ENCODE data around the gene PCDHGB4. TPM values are rescaled to one million over a fixed set of nuclear protein-coding genes. Genes with fewer than 3 reads are reported as not detected.
A peak's percentile ranks its signal among the peaks of the same experiment; 100 is the strongest.

Gene PCDHGB4
- total and polyA plus RNA-seq, 2 donors from 2014 or later, result 1.0 to 6.1 TPM

- H3K27ac ChIP-seq (ENCODE audit: low read depth in 2 of 2, low read length in 2 of 2), result no peak within 1 kb of the TSS
- no peaks in the 10 kb centered on the region for H3K27me3 ChIP-seq (ENCODE audit: control insufficient read depth, insufficient read depth, low read length)
- H3K36me3 ChIP-seq (ENCODE audit: control insufficient read depth in 2 of 3, insufficient read depth in 3 of 3, low read length in 3 of 3), result no peaks in the 10 kb centered on the region
- intact Hi-C loops (cut with DNase I), result no loop called here
- peak within 1 kb of the TSS in 2 of 3 donors; percentile 6 to 13 for H3K4me3 ChIP-seq (ENCODE audit: low read length in 3 of 3)
- H3K9ac ChIP-seq (ENCODE audit: low read length in 3 of 3), result no peak within 1 kb of the TSS
- peaks cover 2 to 71% (median 21%) of the 10 kb centered on the region in 3 donors for H3K9me3 ChIP-seq (ENCODE audit: control insufficient read depth in 2 of 3, insufficient read depth in 1 of 3, low read length in 3 of 3)
- H3K4me1 ChIP-seq (ENCODE audit: control insufficient read depth in 2 of 3, insufficient read depth in 2 of 3, low read depth in 1 of 3, low read length in 3 of 3), result no peaks in the 10 kb centered on the region
- FAIRE-seq (no peak), DNase-seq (no peak)
- peak; percentile 8 for TF ChIP-seq CTCF (IDR thresholded peaks at IDR 0.05; ENCODE audit: borderline replicate concordance, extremely low read depth, insufficient read depth)
These were observed 32.5 kb upstream of the PCDHGB4 start, which contains the start of gene PCDHGA4 for GRCh38 chr5:141354900-141355469. TSS of gene PCDHGA4 (plus strand) at chr5:141355021. CDS start at chr5:141355108, 87 bp downstream.

DNA sequence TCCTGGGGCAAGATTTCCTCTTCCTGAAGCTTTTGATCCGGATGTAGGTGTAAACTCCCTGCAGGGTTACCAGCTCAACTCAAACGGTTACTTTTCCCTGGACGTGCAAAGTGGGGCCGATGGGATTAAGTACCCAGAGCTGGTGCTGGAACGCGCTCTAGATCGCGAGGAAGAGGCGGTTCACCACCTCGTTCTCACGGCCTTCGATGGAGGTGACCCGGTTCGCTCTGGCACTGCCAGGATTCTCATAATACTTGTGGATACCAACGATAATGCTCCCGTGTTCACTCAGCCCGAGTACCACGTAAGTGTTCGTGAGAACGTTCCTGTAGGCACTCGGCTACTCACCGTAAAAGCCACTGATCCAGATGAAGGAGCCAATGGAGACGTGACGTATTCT lies 31.9 kb upstream of the PCDHGB4 start:
- no peaks in the 10 kb centered on the region for H3K27me3 ChIP-seq (ENCODE audit: control insufficient read depth, insufficient read depth, low read length)
- TF ChIP-seq CTCF (IDR thresholded peaks at IDR 0.05; ENCODE audit: borderline replicate concordance, extremely low read depth, insufficient read depth), result no peak
- no peak overlapping the region for H3K27ac ChIP-seq (ENCODE audit: low read depth in 2 of 2, low read length in 2 of 2)
- no peak overlapping the region for H3K9ac ChIP-seq (ENCODE audit: low read length in 3 of 3)
- peaks cover 2 to 71% (median 19%) of the 10 kb centered on the region in 3 donors for H3K9me3 ChIP-seq (ENCODE audit: control insufficient read depth in 2 of 3, insufficient read depth in 1 of 3, low read length in 3 of 3)
- FAIRE-seq (no peak), DNase-seq (no peak)
- H3K36me3 ChIP-seq (ENCODE audit: control insufficient read depth in 2 of 3, insufficient read depth in 3 of 3, low read length in 3 of 3), result no peaks in the 10 kb centered on the region
- H3K4me3 ChIP-seq (ENCODE audit: low read length in 3 of 3), result peak overlapping the region in 1 of 3 donors; percentile 13
- intact Hi-C loops (cut with DNase I), result no loop called here
- H3K4me1 ChIP-seq (ENCODE audit: control insufficient read depth in 2 of 3, insufficient read depth in 2 of 3, low read depth in 1 of 3, low read length in 3 of 3), result no peaks in the 10 kb centered on the region

GRCh38 chr5:141356133-141356532 lies 31.4 kb upstream of the PCDHGB4 start:
- no peak overlapping the region for H3K4me3 ChIP-seq (ENCODE audit: low read length in 3 of 3)
- TF ChIP-seq CTCF (IDR thresholded peaks at IDR 0.05; ENCODE audit: borderline replicate concordance, extremely low read depth, insufficient read depth), result no peak
- no peak overlapping the region for H3K9ac ChIP-seq (ENCODE audit: low read length in 3 of 3)
- DNase-seq (no peak), FAIRE-seq (no peak)
- H3K4me1 ChIP-seq (ENCODE audit: control insufficient read depth in 2 of 3, insufficient read depth in 2 of 3, low read depth in 1 of 3, low read length in 3 of 3), result no peaks in the 10 kb centered on the region
- peaks cover 2 to 71% (median 19%) of the 10 kb centered on the region in 3 donors for H3K9me3 ChIP-seq (ENCODE audit: control insufficient read depth in 2 of 3, insufficient read depth in 1 of 3, low read length in 3 of 3)
- no peaks in the 10 kb centered on the region for H3K27me3 ChIP-seq (ENCODE audit: control insufficient read depth, insufficient read depth, low read length)
- H3K36me3 ChIP-seq (ENCODE audit: control insufficient read depth in 2 of 3, insufficient read depth in 3 of 3, low read length in 3 of 3), result no peaks in the 10 kb centered on the region
- intact Hi-C loops (cut with DNase I), result no loop called here
- H3K27ac ChIP-seq (ENCODE audit: low read depth in 2 of 2, low read length in 2 of 2), result no peak overlapping the region

DNA sequence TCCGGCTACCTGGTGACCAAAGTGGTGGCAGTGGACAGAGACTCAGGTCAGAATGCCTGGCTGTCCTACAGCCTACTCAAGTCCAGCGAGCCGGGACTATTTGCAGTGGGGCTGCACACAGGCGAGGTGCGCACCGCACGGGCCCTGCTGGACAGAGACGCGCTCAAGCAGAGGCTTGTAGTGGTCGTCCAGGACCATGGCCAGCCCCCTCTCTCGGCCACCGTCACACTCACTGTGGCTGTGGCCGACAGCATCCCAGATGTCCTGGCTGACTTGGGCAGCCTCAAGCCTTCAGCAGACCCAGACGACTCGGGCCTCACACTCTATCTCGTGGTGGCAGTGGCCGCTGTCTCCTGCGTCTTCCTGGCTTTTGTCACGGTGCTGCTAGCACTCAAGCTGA lies 30.5 kb upstream of the PCDHGB4 start:
- no peaks in the 10 kb centered on the region for H3K27me3 ChIP-seq (ENCODE audit: control insufficient read depth, insufficient read depth, low read length)
- no peak overlapping the region for H3K9ac ChIP-seq (ENCODE audit: low read length in 3 of 3)
- H3K4me3 ChIP-seq (ENCODE audit: low read length in 3 of 3), result no peak overlapping the region
- FAIRE-seq, result no peak
- H3K9me3 ChIP-seq (ENCODE audit: control insufficient read depth in 2 of 3, insufficient read depth in 1 of 3, low read length in 3 of 3), result peaks cover 2 to 71% (median 16%) of the 10 kb centered on the region in 3 donors
- no peaks in the 10 kb centered on the region for H3K4me1 ChIP-seq (ENCODE audit: control insufficient read depth in 2 of 3, insufficient read depth in 2 of 3, low read depth in 1 of 3, low read length in 3 of 3)
- DNase-seq, result no peak
- H3K27ac ChIP-seq (ENCODE audit: low read depth in 2 of 2, low read length in 2 of 2), result no peak overlapping the region
- TF ChIP-seq CTCF (IDR thresholded peaks at IDR 0.05; ENCODE audit: borderline replicate concordance, extremely low read depth, insufficient read depth), result no peak
- H3K36me3 ChIP-seq (ENCODE audit: control insufficient read depth in 2 of 3, insufficient read depth in 3 of 3, low read length in 3 of 3), result no peaks in the 10 kb centered on the region
- intact Hi-C loops (cut with DNase I), result no loop called here

All from kidney (tissue), 14 donors.